ENCODE results near the gene UBE2H. TPM values are rescaled to one million over a fixed set of nuclear protein-coding genes. Genes with fewer than 3 reads are reported as not detected.

Gene UBE2H
- total and polyA plus RNA-seq, 10 of the 15 experiments (the other 5 are each of a cell fraction or from before 2014, with no cell fraction given): 15.6 to 75.5 (median 32.8) TPM

GRCh38 chr7:129792721-129793120 lies 160.0 kb downstream of the UBE2H start (continued):
- TF ChIP-seq CREB1 (IDR thresholded peaks at IDR 0.05; ENCODE audit: low read depth) (no peak), IKZF2 (IDR thresholded peaks at IDR 0.05) (no peak), EZH2 (IDR thresholded peaks at IDR 0.05; ENCODE audit: borderline replicate concordance, control insufficient read depth, low read depth, low read length) (no peak), POLR2A (IDR thresholded peaks at IDR 0.05; ENCODE audit: low read depth, low read length) (no peak), RFX5 (IDR thresholded peaks at IDR 0.05; ENCODE audit: low read depth, low read length) (no peak), CREM (IDR thresholded peaks at IDR 0.05; ENCODE audit: low read depth) (no peak), IKZF1 (conservative IDR thresholded peaks at IDR 0.05) (no peak), BMI1 (IDR thresholded peaks at IDR 0.05; ENCODE audit: borderline replicate concordance) (no peak), SIX5 (IDR thresholded peaks at IDR 0.05; ENCODE audit: low read depth, low read length, severe bottlenecking) (no peak), EP300 (IDR thresholded peaks at IDR 0.05; ENCODE audit: borderline replicate concordance in 1 of 2, control insufficient read depth in 1 of 2, low read depth in 2 of 2, low read length in 2 of 2) (no peak), TCF12 (IDR thresholded peaks at IDR 0.05; ENCODE audit: low read depth, low read length) (no peak)
- TF ChIP-seq, protein P1, sequence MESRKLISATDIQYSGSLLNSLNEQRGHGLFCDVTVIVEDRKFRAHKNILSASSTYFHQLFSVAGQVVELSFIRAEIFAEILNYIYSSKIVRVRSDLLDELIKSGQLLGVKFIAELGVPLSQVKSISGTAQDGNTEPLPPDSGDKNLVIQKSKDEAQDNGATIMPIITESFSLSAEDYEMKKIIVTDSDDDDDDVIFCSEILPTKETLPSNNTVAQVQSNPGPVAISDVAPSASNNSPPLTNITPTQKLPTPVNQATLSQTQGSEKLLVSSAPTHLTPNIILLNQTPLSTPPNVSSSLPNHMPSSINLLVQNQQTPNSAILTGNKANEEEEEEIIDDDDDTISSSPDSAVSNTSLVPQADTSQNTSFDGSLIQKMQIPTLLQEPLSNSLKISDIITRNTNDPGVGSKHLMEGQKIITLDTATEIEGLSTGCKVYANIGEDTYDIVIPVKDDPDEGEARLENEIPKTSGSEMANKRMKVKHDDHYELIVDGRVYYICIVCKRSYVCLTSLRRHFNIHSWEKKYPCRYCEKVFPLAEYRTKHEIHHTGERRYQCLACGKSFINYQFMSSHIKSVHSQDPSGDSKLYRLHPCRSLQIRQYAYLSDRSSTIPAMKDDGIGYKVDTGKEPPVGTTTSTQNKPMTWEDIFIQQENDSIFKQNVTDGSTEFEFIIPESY (IDR thresholded peaks at IDR 0.05): no peak

- ATAC-seq: no peak
- Histone ChIP-seq H3K27ac (ENCODE audit: control insufficient read depth, insufficient read depth) (no peak overlapping the region), H3K79me2 (ENCODE audit: control insufficient read depth, insufficient read depth, low read length) (no peaks in the 10 kb centered on the region), H3K4me1 (ENCODE audit: control insufficient read depth, insufficient read depth, low read length) (peaks cover 6% of the 10 kb centered on the region), H3K4me3 (no peak overlapping the region), H3K9ac (ENCODE audit: control insufficient read depth, insufficient read depth, low read length) (no peak overlapping the region), H3K9me3 (replicated peaks; ENCODE audit: control insufficient read depth, insufficient read depth, low read length) (no peaks in the 10 kb centered on the region), H3K36me3 (ENCODE audit: control insufficient read depth in 2 of 2, insufficient read depth in 2 of 2, low read length in 1 of 2) (no peaks in the 10 kb centered on the region), H3K27me3 (replicated peaks in 1 of 2; ENCODE audit: control insufficient read depth in 2 of 2, insufficient read depth in 2 of 2, low read length in 1 of 2) (peaks cover 4 to 9% of the 10 kb centered on the region in 2 experiments; a peak in 3 of 4 replicates), H4K20me1 (ENCODE audit: control insufficient read depth, insufficient read depth) (no peaks in the 10 kb centered on the region), H2AFZ (ENCODE audit: control insufficient read depth, low read depth, low read length) (no peak overlapping the region), H3K4me2 (ENCODE audit: control insufficient read depth, insufficient read depth) (no peak overlapping the region)
- WGBS (ENCODE audit: insufficient coverage, insufficient replicate concordance, low lambda C conversion rate, missing lambda C conversion rate): 55% methylated on average over 6 of the region's 6 CpGs
- DNase-seq (ENCODE audit: low read depth, low spot score): no peak
- CTCF ChIA-PET: no interaction called here
- intact Hi-C loops (cut with micrococcal nuclease; ENCODE audit: unreplicated experiment) (no loop called here), in situ Hi-C loops (cut with MboI) (no loop called here)
- SMC1A ChIA-PET (ENCODE audit: uncharacterized antibody, unreplicated experiment): no interaction called here
- POLR2A ChIA-PET: interaction anchor here (0.6 to 1.0 kb wide), 2 partner anchors 9 to 382 kb away, joined by 3 to 5 read pairs; no protein-coding TSS in a partner anchor
- RAD21 ChIA-PET (ENCODE audit: unreplicated experiment): no interaction called here
- no TSS peak for BruUV-seq (replicated peaks)
- FAIRE-seq: no peak
- no peak for TF ChIP-seq KDM1A (IDR thresholded peaks at IDR 0.05; ENCODE audit: borderline replicate concordance)
- no peak for TF ChIP-seq STAT3 (IDR thresholded peaks at IDR 0.05; ENCODE audit: low read depth, low read length)
- no peak for TF ChIP-seq RAD51 (IDR thresholded peaks at IDR 0.05)
- no peak for TF ChIP-seq POLR2AphosphoS2 (IDR thresholded peaks at IDR 0.05; ENCODE audit: low read depth, low read length)
- TF ChIP-seq BCL11A (IDR thresholded peaks at IDR 0.05; ENCODE audit: low read depth, low read length): no peak
- TF ChIP-seq NFYA (IDR thresholded peaks at IDR 0.05; ENCODE audit: borderline replicate concordance, low read depth, low read length): no peak
- TF ChIP-seq CBFB (IDR thresholded peaks at IDR 0.05; ENCODE audit: low read depth): no peak
- TF ChIP-seq RUNX3 (IDR thresholded peaks at IDR 0.05; ENCODE audit: low read length): no peak
- TF ChIP-seq CBX5 (IDR thresholded peaks at IDR 0.05; ENCODE audit: low read depth): no peak
- TF ChIP-seq, protein P2, sequence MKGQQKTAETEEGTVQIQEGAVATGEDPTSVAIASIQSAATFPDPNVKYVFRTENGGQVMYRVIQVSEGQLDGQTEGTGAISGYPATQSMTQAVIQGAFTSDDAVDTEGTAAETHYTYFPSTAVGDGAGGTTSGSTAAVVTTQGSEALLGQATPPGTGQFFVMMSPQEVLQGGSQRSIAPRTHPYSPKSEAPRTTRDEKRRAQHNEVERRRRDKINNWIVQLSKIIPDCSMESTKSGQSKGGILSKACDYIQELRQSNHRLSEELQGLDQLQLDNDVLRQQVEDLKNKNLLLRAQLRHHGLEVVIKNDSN (IDR thresholded peaks at IDR 0.05; ENCODE audit: borderline replicate concordance, extremely low read length, insufficient read depth, low read depth, low read length): no peak
- TF ChIP-seq EZH2 (IDR thresholded peaks at IDR 0.05; ENCODE audit: borderline replicate concordance, control insufficient read depth, low read depth, low read length): no peak
- TF ChIP-seq PAX5 (IDR thresholded peaks at IDR 0.05; ENCODE audit: borderline replicate concordance, low read depth, low read length): no peak
- TF ChIP-seq SP1 (IDR thresholded peaks at IDR 0.05; ENCODE audit: low read depth, low read length): no peak
- no peak for TF ChIP-seq IKZF2 (IDR thresholded peaks at IDR 0.05)
Measured at GRCh38 chr7:129790136-129790535, 162.6 kb downstream of the UBE2H start.

Measured in GM12878 (cell line).